ENCODE data around the gene TEX26.
"Not testable (repeated sequence)": the region's sequence is repeated elsewhere in the genome, so short reads cannot be mapped to it uniquely, and the experiment has no call there.

The TEX26 gene

GRCh38 chr13:30920162-30920909 is 12.1 kb upstream of the TEX26 start:
- no peak for DNase-seq

GRCh38 chr13:30923418-30923817 is 9.0 kb upstream of the TEX26 start:
- DNase-seq: no peak

DNA sequence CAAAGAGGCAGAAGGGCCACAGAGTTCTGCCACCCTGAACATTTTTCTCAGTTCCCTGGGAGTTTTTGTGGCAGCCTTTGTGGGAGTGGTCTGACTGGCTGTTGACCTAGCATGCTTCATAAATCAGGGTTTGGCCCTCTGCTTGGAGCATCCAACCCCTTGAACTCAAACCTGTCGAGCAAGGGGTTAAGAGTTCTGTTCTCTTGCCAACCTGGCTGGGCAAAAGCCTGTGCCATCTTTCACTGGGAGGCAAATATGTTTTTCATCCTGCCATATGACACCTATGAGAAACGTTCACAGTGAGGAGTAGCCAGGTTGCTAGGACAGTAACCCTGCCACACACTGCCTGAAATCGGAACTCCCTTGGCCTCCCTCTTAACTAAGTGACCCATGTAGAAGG is 7.7 kb upstream of the TEX26 start:
- DNase-seq: no peak

DNA sequence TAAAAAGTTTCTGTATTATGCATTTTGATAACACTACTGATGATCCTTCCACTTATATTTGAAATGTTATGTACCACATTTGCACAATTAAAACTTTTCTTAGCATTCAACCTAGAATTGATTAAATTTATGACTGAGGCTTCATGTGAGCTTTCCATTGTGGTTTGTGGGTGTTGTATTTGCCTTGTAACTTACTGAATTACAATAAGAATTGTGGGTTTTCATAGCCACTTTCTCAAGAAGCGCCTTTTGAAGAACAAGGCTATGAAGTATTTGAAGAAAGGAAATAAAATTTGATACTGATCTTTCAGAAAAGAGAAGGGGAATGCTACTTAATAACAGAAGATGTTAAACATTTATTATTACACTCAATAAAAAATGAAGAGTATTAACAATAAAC is 7.0 kb upstream of the TEX26 start:
- DNase-seq: no peak

DNA sequence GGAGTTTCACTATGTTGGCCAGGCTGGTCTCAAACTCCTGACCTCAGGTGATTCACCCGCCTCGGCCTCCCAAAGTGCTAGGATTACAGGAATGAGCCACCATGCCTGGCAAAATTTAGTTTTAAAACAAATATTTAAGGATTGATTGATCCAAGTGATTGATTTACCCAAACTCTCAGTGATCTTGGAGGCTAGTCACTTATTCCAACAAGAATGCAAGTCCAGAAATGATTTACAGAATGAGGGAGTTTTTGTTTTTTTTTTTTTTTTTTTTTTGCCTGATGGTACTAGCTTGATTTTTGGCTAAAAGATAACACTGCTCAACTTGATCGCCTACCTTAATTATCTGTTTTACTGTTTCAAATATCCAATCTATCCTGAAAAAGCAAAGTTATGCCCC is 5.7 kb upstream of the TEX26 start:
- DNase-seq: no peak

DNA sequence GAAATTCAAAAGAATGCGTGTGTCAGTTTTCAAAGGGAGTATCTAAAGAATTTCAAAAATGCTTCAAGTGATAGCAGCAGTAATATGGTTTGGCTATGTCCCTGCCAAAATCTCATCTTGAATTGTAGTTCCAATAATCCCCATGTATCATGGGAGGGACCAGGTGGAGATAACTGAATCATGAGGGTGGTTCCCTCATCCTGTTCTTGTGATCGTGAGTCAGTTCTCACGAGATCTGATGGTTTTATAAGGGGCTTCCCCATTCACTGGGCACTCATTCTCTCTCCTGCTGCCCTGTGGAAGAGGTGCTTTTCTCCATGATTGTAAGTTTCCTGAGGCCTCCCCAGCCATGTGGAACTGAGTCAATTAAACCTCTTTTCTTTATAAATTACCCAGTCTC is 5.3 kb upstream of the TEX26 start:
- not testable (repeated sequence) for DNase-seq

DNA sequence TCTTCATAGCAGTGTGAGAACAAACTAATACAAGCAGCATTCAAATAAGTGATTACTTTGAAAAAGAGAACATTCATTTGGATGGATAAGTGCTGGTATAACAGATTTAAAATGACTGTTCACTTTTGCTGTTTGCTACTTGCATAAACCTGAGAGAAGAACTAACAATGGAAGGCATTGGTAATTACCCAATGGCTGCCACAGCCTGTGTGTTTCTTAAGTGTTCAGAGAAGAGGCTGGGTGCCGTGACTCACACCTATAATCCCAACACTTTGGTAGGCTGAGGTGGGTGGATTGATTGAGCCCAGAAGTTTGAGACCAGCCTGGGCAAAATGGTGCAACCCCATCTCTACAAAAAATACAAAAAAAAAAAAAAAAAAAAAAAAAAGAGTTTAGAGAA is 4.9 kb upstream of the TEX26 start:
- no peak for DNase-seq

DNA sequence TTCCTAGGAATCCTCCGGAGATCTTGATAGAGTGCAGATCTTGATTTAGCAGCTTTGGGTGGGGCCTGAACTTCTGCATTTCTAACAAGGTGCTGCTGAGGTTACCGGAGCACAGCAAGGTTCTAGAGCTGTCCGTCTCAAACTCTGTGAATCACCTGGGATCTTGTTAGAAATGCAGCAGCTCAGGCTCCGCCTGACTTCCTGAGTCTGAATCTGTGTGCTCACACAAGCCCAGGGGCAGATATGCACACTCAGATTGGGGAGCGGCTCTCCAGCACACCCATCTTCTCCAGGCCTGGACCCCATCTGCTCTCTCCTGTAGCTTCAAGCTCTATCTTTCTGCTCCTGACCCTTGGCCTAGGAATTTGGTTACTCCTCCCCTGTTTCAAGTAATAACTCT is 3.5 kb upstream of the TEX26 start:
- DNase-seq: no peak

DNA sequence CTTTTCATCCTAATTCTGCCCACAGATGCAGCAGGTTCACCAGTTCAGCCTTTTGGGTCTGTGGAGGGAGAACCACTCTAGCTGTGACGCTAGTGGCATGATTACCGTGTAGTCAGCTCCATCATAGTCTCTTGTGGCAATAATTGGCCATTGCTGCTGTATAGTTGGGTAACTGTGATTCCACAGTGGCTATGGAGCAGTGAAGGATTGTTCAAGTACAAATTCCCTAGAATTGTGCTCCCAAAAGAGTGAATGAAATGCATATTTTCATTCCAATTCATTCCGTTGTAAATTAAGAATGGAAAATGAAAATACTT is 856 bp downstream of the TEX26 start:
- no peak for DNase-seq

GRCh38 chr13:30934381-30934780 is 1.9 kb downstream of the TEX26 start:
- no peak for DNase-seq

DNA sequence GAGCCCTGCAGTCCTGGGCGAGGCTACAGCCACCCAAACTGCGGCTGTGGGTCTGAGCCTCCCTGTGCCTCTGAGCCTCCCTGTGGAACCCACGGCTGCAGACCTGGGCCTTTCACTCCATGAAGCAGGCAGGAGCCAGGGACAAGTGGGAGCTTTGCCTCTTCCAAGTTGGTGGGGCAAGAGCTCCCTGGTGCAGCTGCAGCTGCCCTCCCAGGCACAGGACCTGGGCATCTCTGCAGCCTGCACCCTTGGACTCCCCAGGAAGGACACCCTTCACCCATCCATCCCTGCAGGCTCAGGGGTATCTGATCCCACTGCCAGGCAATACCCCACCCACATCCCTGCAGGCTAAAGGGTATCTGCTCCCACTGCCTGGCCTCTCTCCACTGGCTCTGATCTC is 2.3 kb downstream of the TEX26 start:
- DNase-seq: no peak

- DNase-seq: no peak
Observed at GRCh38 chr13:30936971-30937370, 4.5 kb downstream of the TEX26 start.

- DNase-seq: no peak
Observed at GRCh38 chr13:30943881-30944280, 11.4 kb downstream of the TEX26 start.

GRCh38 chr13:30957258-30957943 is 24.9 kb downstream of the TEX26 start:
- DNase-seq: no peak

DNA sequence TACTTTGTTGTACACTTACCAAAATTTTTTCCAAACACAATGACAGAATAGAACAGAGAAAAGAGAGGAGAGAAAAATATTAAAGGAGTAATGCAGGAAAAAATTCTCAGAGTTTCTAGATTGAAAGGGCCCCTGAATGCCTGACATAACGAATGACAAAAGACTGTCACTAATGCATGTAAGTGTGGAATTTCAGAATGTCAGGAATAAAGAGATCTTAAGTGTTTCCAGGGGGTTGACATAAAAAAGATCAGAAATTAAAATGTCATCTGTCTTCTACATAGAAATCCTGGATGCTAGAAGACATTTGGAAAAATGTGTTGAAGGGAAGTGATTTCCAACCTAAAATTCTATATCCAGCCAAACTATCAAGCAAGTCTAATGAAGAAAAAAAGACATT is 27.2 kb downstream of the TEX26 start:
- no peak for DNase-seq

- no peak for DNase-seq
Observed at GRCh38 chr13:30963791-30964190, 31.3 kb downstream of the TEX26 start.

DNA sequence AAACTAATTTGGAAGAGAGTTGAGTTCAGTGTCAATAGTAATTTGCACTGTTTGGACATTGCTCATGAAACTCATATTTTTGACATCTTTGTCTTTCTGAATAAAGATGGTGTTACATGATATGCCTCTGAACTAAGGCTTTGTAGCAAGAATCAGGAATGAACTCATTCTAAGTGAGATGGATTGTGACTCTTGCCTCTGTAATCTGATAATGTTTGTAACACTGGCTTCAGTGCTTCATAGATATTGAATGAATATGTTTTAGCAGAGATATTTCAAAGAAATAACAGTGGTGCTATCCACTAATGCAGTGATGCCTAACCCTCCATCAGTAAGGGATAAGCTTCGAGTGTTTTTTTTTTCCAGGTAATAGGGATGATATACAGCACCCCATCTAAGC is 32.9 kb downstream of the TEX26 start:
- no peak for DNase-seq

DNA sequence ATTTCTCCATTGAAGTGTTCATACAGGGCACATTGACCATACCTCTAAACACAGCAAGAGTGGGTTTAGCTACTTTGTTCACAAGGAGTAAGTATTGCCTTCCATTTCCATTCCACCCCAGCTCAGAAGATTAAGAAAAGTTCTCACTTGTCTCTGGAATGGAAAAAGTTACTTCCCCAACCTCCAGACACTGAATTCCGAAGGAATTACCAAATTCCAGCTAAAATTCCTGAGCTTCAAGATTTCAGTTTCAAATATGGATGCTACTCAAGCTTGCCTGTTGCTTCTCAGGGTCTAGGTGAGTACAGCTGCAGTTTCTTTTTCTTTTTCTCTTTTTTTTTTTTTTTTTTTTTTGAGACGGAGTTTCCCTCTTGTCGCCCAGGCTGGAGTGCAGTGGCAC is 33.6 kb downstream of the TEX26 start:
- DNase-seq: no peak

- no peak for DNase-seq
Observed at GRCh38 chr13:30968846-30969245, 36.4 kb downstream of the TEX26 start.

GRCh38 chr13:30971575-30971974 is 39.1 kb downstream of the TEX26 start:
- DNase-seq: no peak

GRCh38 chr13:30972888-30973377 is 40.5 kb downstream of the TEX26 start:
- no peak for DNase-seq

DNA sequence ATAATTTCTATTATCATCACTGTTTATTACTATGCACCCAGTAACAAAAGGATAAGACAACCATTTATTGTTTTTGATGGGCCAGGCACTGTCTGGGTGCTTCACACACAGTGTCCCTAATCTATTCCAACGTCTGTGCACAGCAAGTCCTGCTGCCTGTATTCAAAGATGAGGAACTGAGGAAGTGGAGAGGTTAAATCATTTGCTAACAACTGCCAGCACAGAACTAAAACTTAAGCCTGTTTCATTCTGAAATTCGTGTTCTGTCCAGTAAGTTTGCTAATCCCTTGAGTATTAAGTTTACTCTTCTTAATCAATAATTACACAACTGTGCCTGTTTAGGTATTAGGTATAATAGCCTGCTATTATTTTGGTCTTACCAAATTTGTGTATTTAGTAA is 41.9 kb downstream of the TEX26 start:
- DNase-seq: no peak

GRCh38 chr13:30976025-30976424 is 43.6 kb downstream of the TEX26 start:
- DNase-seq: no peak

DNA sequence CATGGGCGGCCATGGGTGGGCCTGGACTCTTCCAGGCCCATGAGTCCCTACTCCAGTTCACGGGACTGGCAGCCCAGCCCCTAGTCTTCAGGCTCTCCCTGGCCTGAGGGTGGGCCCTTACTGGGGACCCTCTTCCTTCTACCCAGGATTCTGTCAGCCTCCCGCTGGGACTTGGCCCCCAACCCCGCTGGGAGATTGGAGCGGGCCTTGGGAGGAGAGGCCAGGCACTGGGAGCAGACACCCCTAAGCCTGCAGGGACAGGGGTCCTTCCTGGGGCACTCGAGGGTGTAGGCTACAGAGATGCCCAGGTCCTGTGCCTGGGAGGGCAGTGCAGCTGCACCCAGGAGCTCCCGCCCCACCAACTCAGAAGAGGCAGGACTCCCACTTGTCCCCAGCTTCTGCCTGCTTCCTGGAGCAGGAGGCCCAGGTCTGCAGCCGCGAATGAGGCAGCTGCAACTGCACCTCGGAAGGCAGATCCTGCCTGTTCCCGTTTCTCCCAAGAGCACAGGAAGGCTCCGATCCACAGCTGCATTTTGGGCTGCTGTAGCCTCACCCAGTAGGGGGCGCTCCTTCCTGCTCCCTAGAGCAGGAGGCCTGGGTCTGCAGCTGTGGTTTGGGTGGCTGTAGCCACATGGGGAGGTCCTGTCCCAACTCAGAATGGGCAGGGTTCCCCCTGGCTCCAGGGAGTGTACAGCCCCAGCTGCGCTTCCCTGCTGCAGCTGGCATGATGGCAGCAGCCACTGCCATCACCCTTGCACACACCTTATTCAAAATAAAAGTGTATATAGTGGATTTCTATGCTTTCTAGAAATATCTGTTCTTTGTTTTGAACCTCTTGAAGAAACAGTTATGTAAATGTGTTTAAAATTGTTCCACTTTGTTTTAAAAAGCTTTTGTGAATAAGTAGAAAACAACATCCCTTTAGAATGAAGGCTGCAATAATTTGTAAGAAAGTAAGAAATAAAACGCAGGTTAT is 46.8 kb downstream of the TEX26 start:
- peak; percentile 7 for DNase-seq

Data from NK-92 treated with Interleukin-12 subunit alpha and Interleukin-12 subunit beta, amount 100 ng/mL, for 24 hours (cell line).